Measurements from ENCODE around the gene HOXB5.

The HOXB5 gene

DNA sequence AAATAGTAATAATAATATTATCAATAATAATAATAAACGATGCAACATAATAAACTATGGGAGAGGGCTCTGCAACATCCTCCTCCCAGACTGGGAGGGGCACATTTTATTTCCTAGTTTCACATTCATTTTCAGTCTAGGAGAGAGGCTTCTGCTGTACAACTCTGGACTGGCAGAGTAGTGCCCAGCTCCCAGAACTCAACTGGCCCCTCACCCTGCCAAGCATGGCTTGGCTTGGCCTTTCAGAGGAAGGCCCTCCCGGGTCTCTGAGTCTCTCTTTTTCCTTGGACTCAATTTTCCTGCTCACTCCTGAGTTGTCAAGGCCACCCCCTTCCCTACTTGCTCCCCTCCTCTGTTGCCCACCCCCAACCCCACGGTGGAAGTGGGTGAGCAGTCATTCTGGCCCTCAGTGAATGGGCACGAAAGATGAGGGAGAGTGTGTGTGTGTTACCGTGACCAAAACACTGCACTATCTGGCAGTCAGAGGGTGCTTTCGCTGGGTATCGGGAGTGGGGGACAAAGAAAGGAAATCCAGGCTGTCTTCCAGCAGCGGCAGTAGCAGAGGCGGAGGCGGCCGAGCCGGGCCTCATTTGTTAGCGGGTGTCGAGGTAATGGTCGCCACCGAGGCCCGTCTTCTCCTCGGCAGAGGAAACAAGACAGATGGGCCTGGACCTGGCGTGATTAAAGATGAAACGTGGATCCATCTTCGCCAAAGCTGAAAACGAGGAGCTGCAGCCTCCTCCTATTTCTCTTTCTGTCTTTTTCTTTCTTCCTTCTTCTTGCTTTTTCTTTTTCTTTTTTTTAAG, 17.7 kb downstream of the HOXB5 start:
- TF ChIP-seq, protein P1, sequence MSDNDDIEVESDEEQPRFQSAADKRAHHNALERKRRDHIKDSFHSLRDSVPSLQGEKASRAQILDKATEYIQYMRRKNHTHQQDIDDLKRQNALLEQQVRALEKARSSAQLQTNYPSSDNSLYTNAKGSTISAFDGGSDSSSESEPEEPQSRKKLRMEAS (IDR thresholded peaks at IDR 0.05; ENCODE audit: low read depth, low read length) = no peak
- TF ChIP-seq MYC (IDR thresholded peaks at IDR 0.05; ENCODE audit: low read depth, low read length) (no peak), POLR2A (IDR thresholded peaks at IDR 0.05; ENCODE audit: extremely low read depth, insufficient read length) (no peak)
- TF ChIP-seq, protein P2, sequence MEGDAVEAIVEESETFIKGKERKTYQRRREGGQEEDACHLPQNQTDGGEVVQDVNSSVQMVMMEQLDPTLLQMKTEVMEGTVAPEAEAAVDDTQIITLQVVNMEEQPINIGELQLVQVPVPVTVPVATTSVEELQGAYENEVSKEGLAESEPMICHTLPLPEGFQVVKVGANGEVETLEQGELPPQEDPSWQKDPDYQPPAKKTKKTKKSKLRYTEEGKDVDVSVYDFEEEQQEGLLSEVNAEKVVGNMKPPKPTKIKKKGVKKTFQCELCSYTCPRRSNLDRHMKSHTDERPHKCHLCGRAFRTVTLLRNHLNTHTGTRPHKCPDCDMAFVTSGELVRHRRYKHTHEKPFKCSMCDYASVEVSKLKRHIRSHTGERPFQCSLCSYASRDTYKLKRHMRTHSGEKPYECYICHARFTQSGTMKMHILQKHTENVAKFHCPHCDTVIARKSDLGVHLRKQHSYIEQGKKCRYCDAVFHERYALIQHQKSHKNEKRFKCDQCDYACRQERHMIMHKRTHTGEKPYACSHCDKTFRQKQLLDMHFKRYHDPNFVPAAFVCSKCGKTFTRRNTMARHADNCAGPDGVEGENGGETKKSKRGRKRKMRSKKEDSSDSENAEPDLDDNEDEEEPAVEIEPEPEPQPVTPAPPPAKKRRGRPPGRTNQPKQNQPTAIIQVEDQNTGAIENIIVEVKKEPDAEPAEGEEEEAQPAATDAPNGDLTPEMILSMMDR (IDR thresholded peaks at IDR 0.05; ENCODE audit: low read depth, low read length) = no peak
- no peak for DNase-seq (ENCODE audit: low read depth)
- H3K4me3 ChIP-seq (ENCODE audit: low read depth, low read length) = no peak overlapping the region

DNA sequence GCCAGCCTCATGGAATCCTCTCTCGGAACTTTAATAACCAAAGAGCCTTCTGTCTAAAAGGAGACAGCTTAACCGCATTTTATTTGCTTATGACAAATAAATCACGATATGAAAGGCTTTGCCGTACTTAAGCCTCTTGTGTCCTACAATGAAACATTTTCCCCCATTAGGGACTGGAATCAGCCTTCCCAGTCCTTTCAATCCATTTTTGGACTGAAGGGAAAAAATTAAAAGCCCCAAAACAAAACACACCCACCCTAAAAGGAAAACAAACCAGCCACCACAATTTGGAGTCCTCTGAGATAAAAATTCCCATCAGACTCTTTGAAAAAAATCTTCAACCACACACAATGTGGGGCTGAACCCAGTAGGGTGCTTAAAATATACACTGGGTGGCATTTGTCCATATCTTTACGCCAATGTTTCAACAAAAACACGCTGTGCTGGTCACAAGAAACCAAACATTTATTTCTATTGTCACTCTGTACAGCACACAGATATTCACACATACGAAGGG, 18.5 kb downstream of the HOXB5 start:
- H3K4me3 ChIP-seq (ENCODE audit: low read depth, low read length) = no peak overlapping the region
- no peak for DNase-seq (ENCODE audit: low read depth)
- TF ChIP-seq, protein P2 (IDR thresholded peaks at IDR 0.05; ENCODE audit: low read depth, low read length) = no peak
- TF ChIP-seq, protein P1 (IDR thresholded peaks at IDR 0.05; ENCODE audit: low read depth, low read length) = no peak
- TF ChIP-seq POLR2A (IDR thresholded peaks at IDR 0.05; ENCODE audit: extremely low read depth, insufficient read length) (no peak), MYC (IDR thresholded peaks at IDR 0.05; ENCODE audit: low read depth, low read length) (no peak)

DNA sequence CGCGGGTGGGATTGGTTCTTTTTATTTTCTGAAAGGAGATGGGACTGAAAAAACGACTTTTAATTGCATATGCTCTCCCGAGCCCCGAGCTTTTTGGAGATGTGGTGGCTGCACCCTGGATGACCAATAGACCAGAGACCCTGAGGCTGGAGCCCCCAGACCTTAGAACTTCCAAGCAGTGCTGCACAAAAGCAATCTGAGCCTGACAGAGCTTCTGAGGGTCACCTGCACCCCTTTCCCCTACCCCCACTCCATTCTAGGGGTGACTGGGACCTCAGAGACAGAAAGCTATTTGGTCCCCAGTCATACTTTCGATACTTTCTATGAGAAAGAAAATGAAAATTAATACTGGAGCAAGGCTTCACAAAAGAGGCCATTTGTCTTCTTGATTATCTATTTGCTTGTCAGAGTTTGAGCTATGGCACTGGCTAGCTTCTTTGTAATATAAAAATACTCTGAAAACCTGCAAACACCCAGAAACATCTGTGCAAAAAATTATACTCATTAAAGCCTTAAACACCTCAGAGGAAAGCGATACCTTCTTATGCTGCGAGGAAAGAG, 19.0 kb downstream of the HOXB5 start:
- no peak overlapping the region for H3K4me3 ChIP-seq (ENCODE audit: low read depth, low read length)
- TF ChIP-seq, protein P2 (IDR thresholded peaks at IDR 0.05; ENCODE audit: low read depth, low read length) = no peak
- TF ChIP-seq MYC (IDR thresholded peaks at IDR 0.05; ENCODE audit: low read depth, low read length) (no peak), POLR2A (IDR thresholded peaks at IDR 0.05; ENCODE audit: extremely low read depth, insufficient read length) (no peak)
- TF ChIP-seq, protein P1 (IDR thresholded peaks at IDR 0.05; ENCODE audit: low read depth, low read length) = no peak
- no peak for DNase-seq (ENCODE audit: low read depth)

DNA sequence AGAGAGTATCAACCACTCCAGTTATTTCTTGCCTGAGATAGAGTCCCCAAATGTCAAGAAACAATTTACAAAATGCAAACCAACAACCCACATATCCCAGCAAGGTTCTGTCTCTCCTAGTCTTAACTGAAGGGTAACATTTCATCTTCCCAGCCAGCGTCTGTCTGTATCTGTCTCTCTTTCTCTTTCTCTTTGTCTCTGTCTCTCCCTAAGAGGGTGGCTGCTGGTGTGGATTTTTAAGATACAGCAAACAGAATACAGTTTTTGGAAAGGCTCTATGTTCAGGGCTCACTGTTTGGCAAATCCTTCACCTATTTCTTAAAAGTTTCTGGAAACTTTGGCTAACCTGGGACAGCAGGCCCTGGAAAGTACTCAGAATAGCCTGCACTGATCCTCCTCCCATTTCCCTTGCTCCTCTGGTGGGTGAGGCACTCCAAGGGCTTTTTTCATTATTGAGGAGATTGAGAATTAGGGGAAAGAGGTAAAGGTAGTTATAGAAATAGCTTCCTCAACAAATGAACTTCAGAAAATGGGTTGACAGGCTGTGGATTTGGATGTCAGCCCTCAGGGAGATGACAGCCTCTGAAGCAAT, 21.7 kb downstream of the HOXB5 start:
- H3K4me3 ChIP-seq (ENCODE audit: low read depth, low read length) = no peak overlapping the region
- DNase-seq (ENCODE audit: low read depth) = no peak
- TF ChIP-seq MYC (IDR thresholded peaks at IDR 0.05; ENCODE audit: low read depth, low read length) = no peak

DNA sequence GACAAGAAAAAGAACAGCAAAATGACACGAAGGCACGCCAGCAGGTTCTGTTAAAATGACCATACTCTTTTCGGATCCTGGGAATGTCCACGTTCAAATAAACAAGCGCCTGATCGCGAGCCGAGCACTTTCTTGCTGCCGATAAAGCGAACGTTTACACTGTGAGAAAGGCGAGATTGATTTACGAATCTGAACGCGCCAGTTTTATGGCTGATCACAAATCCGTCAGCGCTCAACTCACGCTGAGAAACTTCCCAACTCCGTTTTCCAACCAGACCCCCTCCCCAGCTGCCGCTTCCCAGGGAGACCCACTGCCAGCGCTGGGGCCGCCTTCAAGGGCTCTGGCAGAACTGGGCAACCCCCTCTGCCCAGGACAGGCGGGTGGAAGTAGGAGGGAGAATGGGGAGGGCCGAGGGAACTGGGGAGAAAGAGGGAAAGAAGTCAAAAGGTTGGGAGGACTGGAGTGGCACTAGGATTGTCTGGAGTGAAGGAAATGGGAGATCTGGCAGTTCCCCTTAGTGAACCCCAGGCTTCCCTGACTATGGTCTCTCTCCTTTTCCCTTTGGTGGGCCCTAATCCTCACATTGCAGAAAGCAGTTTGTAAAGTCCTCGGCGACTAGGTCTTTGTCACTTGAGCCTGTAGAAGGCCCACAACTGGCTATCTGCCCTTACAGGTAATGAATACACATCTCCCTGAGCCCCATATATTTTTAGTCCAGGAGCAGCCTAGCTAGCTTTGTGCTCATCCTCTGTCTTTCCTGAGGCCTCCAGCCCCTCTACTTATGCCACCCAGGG, 22.4 kb downstream of the HOXB5 start:
- H3K4me3 ChIP-seq (ENCODE audit: low read depth, low read length) = no peak overlapping the region
- TF ChIP-seq, protein P1 (IDR thresholded peaks at IDR 0.05; ENCODE audit: low read depth, low read length) = no peak
- TF ChIP-seq MYC (IDR thresholded peaks at IDR 0.05; ENCODE audit: low read depth, low read length) (no peak), POLR2A (IDR thresholded peaks at IDR 0.05; ENCODE audit: extremely low read depth, insufficient read length) (no peak)
- TF ChIP-seq, protein P2 (IDR thresholded peaks at IDR 0.05; ENCODE audit: low read depth, low read length) = no peak
- no peak for DNase-seq (ENCODE audit: low read depth)

All from NB4 (cell line).